ENCODE measurements around the gene RBBP8. TPM values are rescaled to one million over a fixed set of nuclear protein-coding genes. Genes with fewer than 3 reads are reported as not detected.

The RBBP8 gene
- total and polyA plus RNA-seq, 2 experiments from 2014 or later, result 27.1 to 45.2 TPM

GRCh38 chr18:22943847-22944246 is 10.7 kb downstream of the RBBP8 start:
- in situ Hi-C loops (cut with MboI), result no loop called here
- Histone ChIP-seq H3K27ac (no peak overlapping the region), H3F3A (ENCODE audit: insufficient read depth) (peaks cover 7% of the 10 kb centered on the region; the same call in 1 of the 2 replicates), H3K36me3 (ENCODE audit: low read depth) (no peaks in the 10 kb centered on the region), H3K9ac (no peak overlapping the region), H3K4me3 (no peak overlapping the region), H2AFZ (no peak overlapping the region), H3K4me2 (ENCODE audit: unreplicated experiment) (no peak overlapping the region), H4K20me1 (ENCODE audit: insufficient read depth) (no peaks in the 10 kb centered on the region), H3K9me2 (ENCODE audit: insufficient read depth) (no peaks in the 10 kb centered on the region), H3K9me3 (ENCODE audit: low read depth) (no peaks in the 10 kb centered on the region), H3K79me2 (ENCODE audit: insufficient read depth) (0 out of 2 replicates have a peak, but pooled peaks cover 5% of the 10 kb centered on the region), H3K27me3 (replicated peaks; ENCODE audit: insufficient read depth) (no peaks in the 10 kb centered on the region), H3K4me1 (ENCODE audit: insufficient read depth) (peaks cover 19% of the 10 kb centered on the region)
- WGBS, 2 experiments (ENCODE audit: low coverage in 1 of 2, low lambda C conversion rate in 2 of 2, missing lambda C conversion rate in 2 of 2), result 87 to 92% methylated on average over 2 of the region's 2 CpGs
- no peak for TF ChIP-seq EZH2 (IDR thresholded peaks at IDR 0.05; ENCODE audit: insufficient read depth, poor library complexity, severe bottlenecking)
- no peak for TF ChIP-seq EZH2phosphoT487 (IDR thresholded peaks at IDR 0.05; ENCODE audit: insufficient read depth, low read depth)
- DNase-seq, result no peak

GRCh38 chr18:22946217-22946616 is 13.1 kb downstream of the RBBP8 start:
- H3K27me3 ChIP-seq (replicated peaks; ENCODE audit: insufficient read depth), result no peaks in the 10 kb centered on the region
- H3K9me2 ChIP-seq (ENCODE audit: insufficient read depth), result no peaks in the 10 kb centered on the region
- no peak for DNase-seq
- H3K4me2 ChIP-seq (ENCODE audit: unreplicated experiment), result peak overlapping the region; percentile 70
- H3K79me2 ChIP-seq (ENCODE audit: insufficient read depth), result no peaks in the 10 kb centered on the region
- no peaks in the 10 kb centered on the region for H3K9me3 ChIP-seq (ENCODE audit: low read depth)
- no peaks in the 10 kb centered on the region for H4K20me1 ChIP-seq (ENCODE audit: insufficient read depth)
- peak overlapping the region; percentile 22; the same call in 1 of the 2 replicates for H3K27ac ChIP-seq
- in situ Hi-C loops (cut with MboI), result no loop called here
- WGBS, 2 experiments (ENCODE audit: low coverage in 1 of 2, low lambda C conversion rate in 2 of 2, missing lambda C conversion rate in 2 of 2), result 97 to 98% methylated on average over 2 of the region's 2 CpGs
- no peak overlapping the region for H3K4me3 ChIP-seq
- H3F3A ChIP-seq (ENCODE audit: insufficient read depth), result peaks cover 7% of the 10 kb centered on the region; the same call in 1 of the 2 replicates
- peaks cover 7% of the 10 kb centered on the region for H3K36me3 ChIP-seq (ENCODE audit: low read depth)
- TF ChIP-seq EZH2phosphoT487 (IDR thresholded peaks at IDR 0.05; ENCODE audit: insufficient read depth, low read depth) (no peak), EZH2 (IDR thresholded peaks at IDR 0.05; ENCODE audit: insufficient read depth, poor library complexity, severe bottlenecking) (no peak)
- H2AFZ ChIP-seq, result no peak overlapping the region
- no peak overlapping the region for H3K9ac ChIP-seq
- H3K4me1 ChIP-seq (ENCODE audit: insufficient read depth), result peaks cover 19% of the 10 kb centered on the region

GRCh38 chr18:22946846-22947245 is 13.7 kb downstream of the RBBP8 start:
- Histone ChIP-seq H3K79me2 (ENCODE audit: insufficient read depth) (no peaks in the 10 kb centered on the region), H3K36me3 (ENCODE audit: low read depth) (peaks cover 7% of the 10 kb centered on the region), H3K9ac (no peak overlapping the region), H4K20me1 (ENCODE audit: insufficient read depth) (no peaks in the 10 kb centered on the region), H3K4me1 (ENCODE audit: insufficient read depth) (peaks cover 19% of the 10 kb centered on the region), H3K27me3 (replicated peaks; ENCODE audit: insufficient read depth) (no peaks in the 10 kb centered on the region), H2AFZ (peak overlapping the region; percentile 60), H3K27ac (peak overlapping the region; percentile 22), H3K4me3 (peak overlapping the region; percentile 25; the same call in 1 of the 2 replicates), H3K9me2 (ENCODE audit: insufficient read depth) (no peaks in the 10 kb centered on the region), H3K4me2 (ENCODE audit: unreplicated experiment) (peak overlapping the region; percentile 70), H3K9me3 (ENCODE audit: low read depth) (no peaks in the 10 kb centered on the region), H3F3A (ENCODE audit: insufficient read depth) (peaks cover 7% of the 10 kb centered on the region; the same call in 1 of the 2 replicates)
- WGBS, 2 experiments (ENCODE audit: low coverage in 1 of 2, low lambda C conversion rate in 2 of 2, missing lambda C conversion rate in 2 of 2), result 10 to 11% methylated on average over 2 of the region's 2 CpGs
- in situ Hi-C loops (cut with MboI), result no loop called here
- DNase-seq, result peak; percentile 42
- TF ChIP-seq EZH2 (IDR thresholded peaks at IDR 0.05; ENCODE audit: insufficient read depth, poor library complexity, severe bottlenecking), result no peak
- TF ChIP-seq EZH2phosphoT487 (IDR thresholded peaks at IDR 0.05; ENCODE audit: insufficient read depth, low read depth), result no peak

- Histone ChIP-seq H3K4me2 (ENCODE audit: unreplicated experiment) (no peak overlapping the region), H3K79me2 (ENCODE audit: insufficient read depth) (no peaks in the 10 kb centered on the region), H3K4me1 (ENCODE audit: insufficient read depth) (peaks cover 10% of the 10 kb centered on the region), H3K4me3 (no peak overlapping the region), H4K20me1 (ENCODE audit: insufficient read depth) (no peaks in the 10 kb centered on the region), H3K9me2 (ENCODE audit: insufficient read depth) (no peaks in the 10 kb centered on the region), H3K36me3 (ENCODE audit: low read depth) (peaks cover 14% of the 10 kb centered on the region), H3K27me3 (replicated peaks; ENCODE audit: insufficient read depth) (no peaks in the 10 kb centered on the region), H2AFZ (no peak overlapping the region), H3F3A (ENCODE audit: insufficient read depth) (peaks cover under 1% of the 10 kb centered on the region; the same call in 1 of the 2 replicates), H3K9me3 (ENCODE audit: low read depth) (no peaks in the 10 kb centered on the region), H3K9ac (no peak overlapping the region), H3K27ac (no peak overlapping the region)
- TF ChIP-seq EZH2 (IDR thresholded peaks at IDR 0.05; ENCODE audit: insufficient read depth, poor library complexity, severe bottlenecking) (no peak), EZH2phosphoT487 (IDR thresholded peaks at IDR 0.05; ENCODE audit: insufficient read depth, low read depth) (no peak)
- in situ Hi-C loops (cut with MboI), result no loop called here
- DNase-seq, result no peak
- 93 to 100% methylated on average over 1 of the region's 1 CpG for WGBS, 2 experiments (ENCODE audit: low coverage in 1 of 2, low lambda C conversion rate in 2 of 2, missing lambda C conversion rate in 2 of 2)
These were observed 18.7 kb downstream of the RBBP8 start for GRCh38 chr18:22951823-22952222.

All from GM23248 (cell line).